IMR-90 (cell line): ENCODE measurements around the gene PIP5K1C. TPM values are rescaled to one million over a fixed set of nuclear protein-coding genes. Genes with fewer than 3 reads are reported as not detected.

ENCODE experiments used
- ATAC-seq: fragments of 200-7000 bp; cut with Tn5 transposase; 2 replicates; pipeline ENCODE4 v1.9.1; 2020; ENCODE audit warnings: low read depth, mild to moderate bottlenecking, moderate library complexity
- BruUV-seq: library from RNA; stranded (reverse); fragments of 400-500 nt; replicated peaks from 2 replicates; lab custom pipeline; 2021; lab: Mats Ljungman, UMichigan
- CTCF ChIA-PET: fragments of 300-600 bp; formaldehyde crosslinking; extraction: SDS; loops from one replicate; lab custom pipeline; 2021; ENCODE audit warnings: antibody characterized with exemption; lab: Yijun Ruan, JAX
- POLR2A ChIA-PET: fragments of 300-600 bp; sonication (Branson Sonifier 250); formaldehyde crosslinking; loops from one replicate; lab custom pipeline; 2022; ENCODE audit warnings: antibody characterized with exemption; ENCODE audit not compliant: unreplicated experiment; lab: Charles Lee
- DNase-seq: peaks from one replicate; pipeline ENCODE4 v3.0.0; 2013
- H2AFZ ChIP-seq: replicated peaks from 2 replicates; pipeline ENCODE3; 2013; ENCODE audit warnings: low read length, mild to moderate bottlenecking; ENCODE audit not compliant: poor library complexity
- H2AK5ac ChIP-seq: 2 replicates; pipeline ENCODE4 v1.6.1; 2013; ENCODE audit warnings: low read depth, low read length, inconsistent platforms
- H2AK9ac ChIP-seq: replicated peaks from 2 replicates; pipeline ENCODE3; 2013; ENCODE audit warnings: mild to moderate bottlenecking, low read depth, low read length, moderate library complexity; ENCODE audit not compliant: poor library complexity
- H2BK120ac ChIP-seq: 2 replicates; pipeline ENCODE4 v1.6.1; 2013; ENCODE audit warnings: low read depth, low read length, inconsistent platforms
- H2BK15ac ChIP-seq: 3 replicates; pipeline ENCODE4 v1.6.1; 2013; ENCODE audit warnings: low read depth, low read length, inconsistent platforms
- H2BK20ac ChIP-seq: 2 replicates; pipeline ENCODE4 v1.6.1; 2013; ENCODE audit warnings: low read depth, mild to moderate bottlenecking, inconsistent platforms, low read length, moderate library complexity
- H2BK5ac ChIP-seq: 2 replicates; pipeline ENCODE4 v1.6.1; 2013; ENCODE audit warnings: mild to moderate bottlenecking, low read depth, low read length, inconsistent platforms; ENCODE audit not compliant: poor library complexity, severe bottlenecking
- H3K14ac ChIP-seq: replicated peaks from 2 replicates; pipeline ENCODE4 v1.6.1; 2013; ENCODE audit warnings: low read depth, low read length, inconsistent platforms
- H3K18ac ChIP-seq: 2 replicates; pipeline ENCODE4 v1.6.1; 2013; ENCODE audit warnings: low read depth, low read length, control low read depth
- H3K23ac ChIP-seq: 2 replicates; pipeline ENCODE4 v1.6.1; 2013; ENCODE audit warnings: low read depth, low read length, inconsistent platforms
- H3K27ac ChIP-seq: 2 replicates; pipeline ENCODE4 v1.5.1; 2013; ENCODE audit warnings: mild to moderate bottlenecking, control low read depth, low read length; ENCODE audit not compliant: insufficient read depth
- H3K27me3 ChIP-seq: 2 replicates; pipeline ENCODE4 v1.6.1; 2013; ENCODE audit warnings: low read length; ENCODE audit not compliant: control insufficient read depth, insufficient read depth
- H3K36me3 ChIP-seq: 2 replicates; pipeline ENCODE4 v1.6.1; 2013; ENCODE audit warnings: low read length, mixed read lengths; ENCODE audit not compliant: control insufficient read depth, insufficient read depth
- H3K4ac ChIP-seq: 2 replicates; pipeline ENCODE4 v1.6.1; 2013; ENCODE audit warnings: low read depth, low read length, inconsistent platforms
- H3K4me1 ChIP-seq: 2 replicates; pipeline ENCODE4 v1.6.1; 2013; ENCODE audit warnings: low read length, mixed read lengths; ENCODE audit not compliant: control insufficient read depth, insufficient read depth
- H3K4me2 ChIP-seq: 2 replicates; pipeline ENCODE4 v1.6.1; 2013; ENCODE audit warnings: low read depth, mild to moderate bottlenecking, control low read depth, low read length, moderate library complexity
- H3K4me3 ChIP-seq: 2 replicates; pipeline ENCODE4 v1.5.1; 2013; ENCODE audit warnings: low read depth, mild to moderate bottlenecking, control low read depth, low read length, moderate library complexity; ENCODE audit not compliant: insufficient read depth
- H3K56ac ChIP-seq: 2 replicates; pipeline ENCODE4 v1.6.1; 2013; ENCODE audit warnings: low read length, inconsistent platforms; ENCODE audit not compliant: insufficient read depth; ENCODE audit errors: extremely low read depth
- H3K79me1 ChIP-seq, 2 experiments: 2 replicates each; pipeline ENCODE4 v1.6.1; 2013; ENCODE audit warnings: low read length in 2 of 2, inconsistent platforms in 1 of 2, low read depth in 1 of 2
- H3K9ac ChIP-seq: 2 replicates; pipeline ENCODE4 v1.6.1; 2013; ENCODE audit warnings: low read depth, low read length, control low read depth
- H3K9me1 ChIP-seq: 2 replicates; pipeline ENCODE4 v1.6.1; 2013; ENCODE audit warnings: low read length, inconsistent platforms; ENCODE audit not compliant: insufficient read depth
- H3K9me3 ChIP-seq: 2 replicates; pipeline ENCODE4 v1.6.1; 2013; ENCODE audit warnings: low read length; ENCODE audit not compliant: control insufficient read depth, insufficient read depth
- H4K20me1 ChIP-seq: 2 replicates; pipeline ENCODE4 v1.6.1; 2013; ENCODE audit warnings: low read length, inconsistent platforms; ENCODE audit not compliant: insufficient read depth
- H4K5ac ChIP-seq: 2 replicates; pipeline ENCODE4 v1.6.1; 2013; ENCODE audit warnings: mild to moderate bottlenecking, low read depth, low read length, control low read depth
- H4K8ac ChIP-seq, 2 experiments: 2 replicates each; pipeline ENCODE4 v1.6.1; 2013; ENCODE audit warnings: low read depth in 2 of 2, low read length in 2 of 2, control low read depth in 1 of 2, inconsistent platforms in 1 of 2
- H4K91ac ChIP-seq: 2 replicates; pipeline ENCODE4 v1.6.1; 2013; ENCODE audit warnings: low read depth, low read length, inconsistent platforms; ENCODE audit not compliant: insufficient read depth
- BHLHE40 ChIP-seq: fragments of 150-350 bp; IDR thresholded peaks from 2 replicates; pipeline ENCODE4 v1.6.1; 2016; ENCODE audit warnings: mild to moderate bottlenecking, low read depth, low read length
- CEBPB ChIP-seq: IDR thresholded peaks from 2 replicates; pipeline ENCODE4 v1.6.1; 2012; ENCODE audit warnings: low read depth, low read length, improper control_type of control experiment
- CHD1 ChIP-seq: IDR thresholded peaks from 2 replicates; pipeline ENCODE4 v1.6.1; 2012; ENCODE audit warnings: low read depth, low read length, improper control_type of control experiment
- MAFK ChIP-seq: IDR thresholded peaks from 2 replicates; pipeline ENCODE4 v1.6.1; 2012; ENCODE audit warnings: low read depth, low read length, improper control_type of control experiment
- MAZ ChIP-seq: IDR thresholded peaks from 2 replicates; pipeline ENCODE4 v1.6.1; 2012; ENCODE audit warnings: low read depth, mild to moderate bottlenecking, low read length, improper control_type of control experiment, moderate library complexity, borderline replicate concordance
- MXI1 ChIP-seq: IDR thresholded peaks from 2 replicates; pipeline ENCODE4 v1.6.1; 2012; ENCODE audit warnings: low read depth, mild to moderate bottlenecking, low read length, moderate library complexity, borderline replicate concordance
- NFE2L2 ChIP-seq: fragments of 150-350 bp; IDR thresholded peaks from 2 replicates; pipeline ENCODE4 v1.6.1; 2016; ENCODE audit warnings: low read depth, mild to moderate bottlenecking, low read length
- POLR2A ChIP-seq: IDR thresholded peaks from 2 replicates; pipeline ENCODE4 v1.6.1; 2012; ENCODE audit warnings: mild to moderate bottlenecking, low read depth, low read length
- RAD21 ChIP-seq: IDR thresholded peaks from 2 replicates; pipeline ENCODE4 v1.6.1; 2012; ENCODE audit warnings: low read length, improper control_type of control experiment
- RCOR1 ChIP-seq: IDR thresholded peaks from 2 replicates; pipeline ENCODE4 v1.6.1; 2012; ENCODE audit warnings: mild to moderate bottlenecking, low read length, improper control_type of control experiment; ENCODE audit not compliant: insufficient replicate concordance
- RFX5 ChIP-seq: IDR thresholded peaks from 2 replicates; pipeline ENCODE4 v1.8.0; 2012; ENCODE audit warnings: low read depth, mild to moderate bottlenecking, low read length, moderate library complexity
- SMC3 ChIP-seq: fragments of 150-350 bp; IDR thresholded peaks from 2 replicates; pipeline ENCODE4 v1.6.1; 2016; ENCODE audit warnings: low read depth, mild to moderate bottlenecking, antibody characterized with exemption, low read length, moderate library complexity
- WGBS, 2 experiments: methylation state at CpG; one replicate each; pipeline versions ENCODE4 v1.1.5 to v1.1.7; 2013; ENCODE audit warnings: missing lambda C conversion rate in 2 of 2; ENCODE audit not compliant: insufficient read length in 1 of 2; ENCODE audit errors: extremely low coverage in 2 of 2; 5-methylcytosine and 5-hydroxymethylcytosine counted together
- dilution Hi-C: fragments of 300-500 bp; cut with HindIII; formaldehyde crosslinking; loops from one replicate; pipeline ENCODE4 v1.14.3; 2018; ENCODE audit warnings: low sequenced_read_pairs; ENCODE audit not compliant: unreplicated experiment
- in situ Hi-C: fragments of 300-500 bp; cut with MboI; formaldehyde crosslinking; loops from 3 replicates; pipeline ENCODE4 v1.14.3; 2019; ENCODE audit warnings: low sequenced_read_pairs, inconsistent platforms, mixed read lengths
- intact Hi-C: fragments of 100-400 bp; cut with micrococcal nuclease; formaldehyde crosslinking; loops from 2 replicates; pipeline ENCODE4 v1.10.0; 2022
- polyA plus RNA-seq, 3 experiments: library from polyadenylated mRNA; depleted of rRNA; stranded (reverse); fragments of >200 nt; gene quantifications; 2 replicates each; pipeline ENCODE4 v1.2.3, GENCODE V29; 2012; ENCODE audit warnings: low replicate concordance in 1 of 3
- total RNA-seq: library from RNA; depleted of rRNA; stranded (reverse); fragments of >200 nt; gene quantifications from 2 replicates; pipeline ENCODE4 v1.2.3, GENCODE V29; 2012
- TF ChIP-seq, protein P1 (sequence below): fragments of 150-350 bp; IDR thresholded peaks from 2 replicates; pipeline ENCODE4 v1.6.1; 2016; ENCODE audit warnings: low read depth, mild to moderate bottlenecking, low read length, moderate library complexity, borderline replicate concordance
- TF ChIP-seq, protein P2 (sequence below): conservative IDR thresholded peaks from 2 replicates; pipeline ENCODE4 v1.5.1; 2012; ENCODE audit warnings: mild to moderate bottlenecking, low read depth, low read length, improper control_type of control experiment
- TF ChIP-seq, protein P3 (sequence below): fragments of 150-350 bp; IDR thresholded peaks from 2 replicates; pipeline ENCODE4 v1.6.1; 2017; ENCODE audit warnings: mild to moderate bottlenecking, antibody characterized with exemption, low read length, low read depth

PIP5K1C gene
- total and polyA plus RNA-seq, 2 of the 4 experiments (the other 2 are of a cell fraction): 13.6 to 23.3 TPM

DNA sequence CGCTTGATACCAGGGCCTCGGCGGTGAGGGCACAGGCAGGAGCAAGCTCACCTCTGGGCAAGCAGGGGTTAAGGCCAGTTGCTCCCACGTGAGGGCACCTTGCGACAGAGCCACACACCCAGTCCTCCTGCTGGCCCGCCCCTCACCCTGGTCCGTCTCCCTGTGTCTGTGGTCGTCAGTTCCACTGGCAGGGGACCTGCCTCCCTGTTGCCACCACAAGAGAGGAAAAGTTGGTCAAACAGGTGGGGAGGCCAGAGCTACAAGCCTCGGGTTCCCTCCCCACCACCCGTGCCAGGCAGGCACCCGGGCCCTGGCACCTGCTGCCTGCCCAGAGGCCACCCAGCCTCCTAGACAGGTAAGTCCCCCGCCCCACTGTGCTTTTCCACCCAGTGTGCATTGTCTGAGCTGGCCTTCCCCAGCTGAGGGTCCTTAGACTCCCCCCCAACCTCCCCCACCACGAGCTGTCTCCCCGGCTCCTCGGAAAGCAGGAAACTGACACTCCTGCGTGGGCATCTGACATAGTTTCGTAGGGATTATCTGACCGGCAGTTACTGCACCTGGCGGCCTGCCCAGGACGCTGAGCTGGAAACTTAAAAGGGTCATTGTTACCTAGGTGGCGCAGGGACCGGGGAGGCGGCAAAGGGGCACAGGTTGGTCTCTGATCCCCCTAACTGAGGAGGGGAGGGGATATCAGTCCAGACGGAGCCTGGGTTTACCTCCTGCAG lies 8.1 kb upstream of the PIP5K1C start, which contains the start of gene TJP3:
TSS of gene TJP3 (plus strand) at position 178 of the 725 bp plus-strand sequence. CDS start 20,049 bp downstream, outside the sequence.
- no peaks in the 10 kb centered on the region for H4K20me1 ChIP-seq
- no peak within 1 kb of the TSS for H2AK5ac ChIP-seq
- no peak within 1 kb of the TSS for H3K4me2 ChIP-seq
- ATAC-seq (no peak), DNase-seq (peak; percentile 39)
- TF ChIP-seq NFE2L2 (no peak), RFX5 (no peak), BHLHE40 (no peak), CHD1 (no peak), CEBPB (no peak), SMC3 (no peak), MAZ (no peak), RCOR1 (no peak), POLR2A (no peak), RAD21 (no peak), MAFK (no peak), MXI1 (no peak)
- TF ChIP-seq, protein P1, sequence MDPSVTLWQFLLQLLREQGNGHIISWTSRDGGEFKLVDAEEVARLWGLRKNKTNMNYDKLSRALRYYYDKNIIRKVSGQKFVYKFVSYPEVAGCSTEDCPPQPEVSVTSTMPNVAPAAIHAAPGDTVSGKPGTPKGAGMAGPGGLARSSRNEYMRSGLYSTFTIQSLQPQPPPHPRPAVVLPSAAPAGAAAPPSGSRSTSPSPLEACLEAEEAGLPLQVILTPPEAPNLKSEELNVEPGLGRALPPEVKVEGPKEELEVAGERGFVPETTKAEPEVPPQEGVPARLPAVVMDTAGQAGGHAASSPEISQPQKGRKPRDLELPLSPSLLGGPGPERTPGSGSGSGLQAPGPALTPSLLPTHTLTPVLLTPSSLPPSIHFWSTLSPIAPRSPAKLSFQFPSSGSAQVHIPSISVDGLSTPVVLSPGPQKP: no peak
- TF ChIP-seq, protein P2, sequence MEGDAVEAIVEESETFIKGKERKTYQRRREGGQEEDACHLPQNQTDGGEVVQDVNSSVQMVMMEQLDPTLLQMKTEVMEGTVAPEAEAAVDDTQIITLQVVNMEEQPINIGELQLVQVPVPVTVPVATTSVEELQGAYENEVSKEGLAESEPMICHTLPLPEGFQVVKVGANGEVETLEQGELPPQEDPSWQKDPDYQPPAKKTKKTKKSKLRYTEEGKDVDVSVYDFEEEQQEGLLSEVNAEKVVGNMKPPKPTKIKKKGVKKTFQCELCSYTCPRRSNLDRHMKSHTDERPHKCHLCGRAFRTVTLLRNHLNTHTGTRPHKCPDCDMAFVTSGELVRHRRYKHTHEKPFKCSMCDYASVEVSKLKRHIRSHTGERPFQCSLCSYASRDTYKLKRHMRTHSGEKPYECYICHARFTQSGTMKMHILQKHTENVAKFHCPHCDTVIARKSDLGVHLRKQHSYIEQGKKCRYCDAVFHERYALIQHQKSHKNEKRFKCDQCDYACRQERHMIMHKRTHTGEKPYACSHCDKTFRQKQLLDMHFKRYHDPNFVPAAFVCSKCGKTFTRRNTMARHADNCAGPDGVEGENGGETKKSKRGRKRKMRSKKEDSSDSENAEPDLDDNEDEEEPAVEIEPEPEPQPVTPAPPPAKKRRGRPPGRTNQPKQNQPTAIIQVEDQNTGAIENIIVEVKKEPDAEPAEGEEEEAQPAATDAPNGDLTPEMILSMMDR: no peak
- TF ChIP-seq, protein P3, sequence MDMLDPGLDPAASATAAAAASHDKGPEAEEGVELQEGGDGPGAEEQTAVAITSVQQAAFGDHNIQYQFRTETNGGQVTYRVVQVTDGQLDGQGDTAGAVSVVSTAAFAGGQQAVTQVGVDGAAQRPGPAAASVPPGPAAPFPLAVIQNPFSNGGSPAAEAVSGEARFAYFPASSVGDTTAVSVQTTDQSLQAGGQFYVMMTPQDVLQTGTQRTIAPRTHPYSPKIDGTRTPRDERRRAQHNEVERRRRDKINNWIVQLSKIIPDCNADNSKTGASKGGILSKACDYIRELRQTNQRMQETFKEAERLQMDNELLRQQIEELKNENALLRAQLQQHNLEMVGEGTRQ: no peak
- H3K23ac ChIP-seq: no peak within 1 kb of the TSS
- no peaks in the 10 kb centered on the region for H3K79me1 ChIP-seq
- in situ Hi-C loops (no loop called here), dilution Hi-C loops (no loop called here), intact Hi-C loops (loop anchor here (10.0 kb wide), 1 partner anchor 384 kb away; no protein-coding TSS in a partner anchor)
- H4K91ac ChIP-seq: no peak within 1 kb of the TSS
- no TSS peak for BruUV-seq
- CTCF ChIA-PET: no interaction called here
- peaks cover 21% of the 10 kb centered on the region for H3K27me3 ChIP-seq
- H3K36me3 ChIP-seq: no peaks in the 10 kb centered on the region
- H3K14ac ChIP-seq: no peak within 1 kb of the TSS
- H3K4ac ChIP-seq: no peak within 1 kb of the TSS
- no peak within 1 kb of the TSS for H3K9ac ChIP-seq
- H3K9me1 ChIP-seq: no peaks in the 10 kb centered on the region
- no peak within 1 kb of the TSS for H2BK20ac ChIP-seq
- H3K4me1 ChIP-seq: no peaks in the 10 kb centered on the region
- H3K56ac ChIP-seq: no peak within 1 kb of the TSS
- WGBS, 2 experiments: no CpG with 5 or more reads among the region's 24 CpGs
- no peaks in the 10 kb centered on the region for H3K9me3 ChIP-seq
- H2BK15ac ChIP-seq: no peak within 1 kb of the TSS
- H3K18ac ChIP-seq: no peak within 1 kb of the TSS
- no peak within 1 kb of the TSS for H2BK120ac ChIP-seq
- H2AFZ ChIP-seq: peak within 1 kb of the TSS; percentile 32
- H4K8ac ChIP-seq: no peak within 1 kb of the TSS
- peak within 1 kb of the TSS; percentile 42 for H2AK9ac ChIP-seq
- H4K5ac ChIP-seq: no peak within 1 kb of the TSS
- no peak within 1 kb of the TSS for H2BK5ac ChIP-seq
- no peak within 1 kb of the TSS for H3K27ac ChIP-seq
- H3K4me3 ChIP-seq: no peak within 1 kb of the TSS
- POLR2A ChIA-PET: no interaction called here
